Stimulated activated CD8-positive, alpha-beta memory T cell treated with anti-CD3 and anti-CD28 coated beads, Interleukin-2, amount 100 ng/mL, for 48 hours (primary cell): ENCODE results near the gene ARHGAP32.

Source experiments
- DNase-seq, 2 donors: peaks; one replicate each; pipeline ENCODE4 v3.0.0-alpha.2; 2020; ENCODE audit warnings: low read depth in 2 of 2

Gene ARHGAP32

DNA sequence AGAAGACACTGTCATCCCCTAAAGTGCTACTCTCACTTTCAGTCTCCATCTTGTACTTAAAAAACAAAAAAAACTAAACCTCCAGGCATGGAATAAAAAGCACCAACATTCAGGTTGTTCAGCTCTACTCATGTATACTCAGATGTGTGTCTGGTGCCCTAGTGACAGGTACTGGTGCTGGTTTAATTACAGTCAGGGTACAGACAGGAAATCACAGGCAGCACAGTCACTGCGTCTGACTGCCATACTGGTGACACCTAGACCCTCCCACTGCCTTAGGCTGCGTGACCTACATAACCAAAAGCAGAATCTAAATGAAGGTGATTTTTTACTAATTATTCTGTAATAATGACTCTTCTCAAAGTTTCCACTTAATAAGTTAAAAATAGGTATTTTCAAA is at the start of gene ARHGAP32:
Gene ARHGAP32 (minus strand): TSS at position 176 of the 400 bp plus-strand sequence. CDS start 127 bp downstream, at position 49.
- DNase-seq = no peak

- DNase-seq = no peak
These were observed 47.1 kb upstream of the ARHGAP32 start for GRCh38 chr11:129239207-129239606.

DNA sequence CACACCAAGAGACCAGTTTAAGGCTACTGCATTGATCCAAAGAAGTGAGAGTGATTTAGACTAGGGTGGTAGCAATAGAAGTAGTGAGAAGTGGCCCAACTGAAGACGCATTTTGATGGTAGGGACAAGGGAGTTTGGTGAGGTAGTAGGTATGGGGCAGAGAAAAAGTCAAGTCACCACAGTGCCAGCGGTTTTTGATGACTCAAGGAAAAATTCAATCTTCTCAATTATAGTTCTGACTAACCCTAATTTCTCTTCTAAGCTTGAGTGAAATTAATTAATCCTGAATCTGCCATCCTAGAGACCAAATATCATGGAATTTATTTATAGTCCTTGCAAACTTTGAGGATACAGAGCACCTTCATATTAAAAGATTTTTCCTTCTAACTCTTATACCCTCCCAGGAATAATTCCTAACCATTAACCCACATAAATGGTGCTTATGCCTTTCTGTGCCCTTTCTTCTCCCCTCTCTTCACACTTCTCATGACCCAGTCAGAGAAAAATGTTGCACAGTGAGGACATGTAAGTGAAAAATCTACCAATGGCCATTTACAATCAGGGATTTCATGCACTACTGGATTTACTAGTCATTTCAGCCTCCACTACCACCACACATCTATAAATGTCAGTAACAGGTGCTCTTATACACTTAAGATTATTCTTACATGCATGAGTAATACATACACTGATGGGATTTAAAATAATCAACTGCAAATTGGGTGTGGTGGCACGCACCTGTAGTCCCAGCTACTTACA is 45.9 kb upstream of the ARHGAP32 start:
- DNase-seq = no peak

GRCh38 chr11:129237456-129237855 is 45.3 kb upstream of the ARHGAP32 start:
- DNase-seq = no peak

GRCh38 chr11:129236850-129237249 is 44.7 kb upstream of the ARHGAP32 start:
- no peak for DNase-seq

GRCh38 chr11:129234978-129235377 is 42.9 kb upstream of the ARHGAP32 start:
- no peak for DNase-seq

- DNase-seq = no peak
These were observed 37.9 kb upstream of the ARHGAP32 start for GRCh38 chr11:129230006-129230405.

DNA sequence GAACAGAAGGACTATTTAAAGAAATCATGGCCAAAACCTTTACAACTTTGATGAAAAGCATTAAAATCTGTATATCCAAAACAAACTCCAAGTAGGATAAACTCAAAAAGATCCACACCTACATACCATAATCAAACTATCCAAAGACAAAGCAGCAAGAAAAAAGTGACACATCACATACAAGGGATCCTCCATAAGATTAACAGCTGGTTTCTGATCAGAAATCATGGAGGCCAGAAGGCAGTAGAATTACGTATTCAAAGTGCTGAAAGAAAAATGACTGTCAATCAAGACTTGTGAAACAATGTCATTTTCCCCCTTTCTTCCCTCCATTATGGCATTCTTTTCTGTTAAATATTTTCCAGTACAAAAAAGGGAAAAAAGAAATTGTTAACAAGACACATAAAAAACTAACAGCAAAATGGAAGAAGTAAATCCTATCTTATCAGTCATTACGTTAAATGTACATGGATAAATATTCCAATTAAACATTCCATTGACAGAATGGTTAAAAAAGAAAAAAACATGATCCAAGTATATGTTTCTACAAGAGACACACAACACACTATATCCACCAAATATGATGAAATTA is 34.2 kb upstream of the ARHGAP32 start:
- DNase-seq = no peak

DNA sequence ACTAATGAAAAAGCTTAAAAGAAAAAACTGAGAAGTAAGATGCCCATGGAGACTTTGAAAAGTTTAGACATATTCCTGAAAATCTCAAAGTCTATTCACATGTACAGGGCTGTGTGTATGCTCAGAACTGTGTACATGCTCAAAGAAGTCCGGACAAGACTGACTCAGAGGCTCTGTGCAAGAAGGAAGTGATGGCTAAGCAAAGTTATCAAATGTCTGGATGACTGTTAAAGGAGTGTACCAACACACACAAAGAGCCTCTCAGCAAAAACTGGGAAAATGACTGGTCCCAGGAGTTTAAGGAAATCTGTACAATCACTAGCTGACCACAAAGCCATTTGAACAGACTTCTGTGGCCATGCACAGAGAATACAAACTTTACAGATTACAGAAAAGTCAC is 33.1 kb upstream of the ARHGAP32 start:
- DNase-seq = no peak

GRCh38 chr11:129224538-129224937 is 32.4 kb upstream of the ARHGAP32 start:
- no peak for DNase-seq

GRCh38 chr11:129223701-129224149 is 31.6 kb upstream of the ARHGAP32 start:
- no peak for DNase-seq

GRCh38 chr11:129223260-129223659 is 31.1 kb upstream of the ARHGAP32 start:
- no peak for DNase-seq

DNA sequence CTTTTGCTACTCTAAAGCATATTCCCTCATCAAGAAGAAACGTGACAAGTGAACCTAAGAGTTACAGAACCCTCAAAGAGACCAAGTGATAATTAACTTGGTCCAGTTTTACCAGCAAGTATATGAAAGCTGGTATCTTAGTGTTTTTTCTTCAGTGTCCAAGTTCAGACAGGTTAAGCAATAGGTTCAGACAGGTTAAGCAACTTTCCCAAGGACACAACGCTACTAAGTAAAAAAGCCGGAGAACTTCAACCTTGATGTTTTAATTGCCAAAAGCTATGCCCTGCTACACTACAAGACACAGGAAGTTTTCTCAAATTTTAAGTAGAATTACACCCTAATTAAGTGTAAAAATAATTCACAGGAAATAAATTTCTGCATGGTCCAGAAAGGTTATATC is 30.0 kb upstream of the ARHGAP32 start:
- no peak for DNase-seq

- DNase-seq = no peak
These were observed 23.6 kb upstream of the ARHGAP32 start for GRCh38 chr11:129215506-129216245.

- no peak for DNase-seq
These were observed 22.7 kb upstream of the ARHGAP32 start for GRCh38 chr11:129214710-129215295.

GRCh38 chr11:129213261-129213660 is 21.1 kb upstream of the ARHGAP32 start:
- no peak for DNase-seq

DNA sequence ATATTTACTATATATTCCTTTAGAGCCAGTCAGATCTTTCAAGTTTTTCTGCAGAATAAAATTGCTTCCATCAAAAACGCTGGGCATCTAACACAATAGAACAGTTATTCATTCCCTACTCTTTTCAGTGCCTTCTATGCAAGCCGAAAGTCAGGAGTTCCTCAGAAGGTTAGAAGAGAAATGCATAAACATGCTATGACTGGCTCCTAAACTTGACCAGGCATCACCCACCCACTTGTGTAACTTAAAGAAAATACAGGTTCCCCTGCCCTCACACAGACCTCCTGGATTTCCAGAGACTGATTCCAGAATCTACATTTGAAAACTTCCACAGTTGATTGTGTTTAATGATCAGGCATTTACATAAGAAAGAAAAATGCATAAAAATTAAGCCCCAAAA is 19.3 kb upstream of the ARHGAP32 start:
- DNase-seq = no peak

GRCh38 chr11:129210831-129211181 is 18.7 kb upstream of the ARHGAP32 start:
- no peak for DNase-seq

DNA sequence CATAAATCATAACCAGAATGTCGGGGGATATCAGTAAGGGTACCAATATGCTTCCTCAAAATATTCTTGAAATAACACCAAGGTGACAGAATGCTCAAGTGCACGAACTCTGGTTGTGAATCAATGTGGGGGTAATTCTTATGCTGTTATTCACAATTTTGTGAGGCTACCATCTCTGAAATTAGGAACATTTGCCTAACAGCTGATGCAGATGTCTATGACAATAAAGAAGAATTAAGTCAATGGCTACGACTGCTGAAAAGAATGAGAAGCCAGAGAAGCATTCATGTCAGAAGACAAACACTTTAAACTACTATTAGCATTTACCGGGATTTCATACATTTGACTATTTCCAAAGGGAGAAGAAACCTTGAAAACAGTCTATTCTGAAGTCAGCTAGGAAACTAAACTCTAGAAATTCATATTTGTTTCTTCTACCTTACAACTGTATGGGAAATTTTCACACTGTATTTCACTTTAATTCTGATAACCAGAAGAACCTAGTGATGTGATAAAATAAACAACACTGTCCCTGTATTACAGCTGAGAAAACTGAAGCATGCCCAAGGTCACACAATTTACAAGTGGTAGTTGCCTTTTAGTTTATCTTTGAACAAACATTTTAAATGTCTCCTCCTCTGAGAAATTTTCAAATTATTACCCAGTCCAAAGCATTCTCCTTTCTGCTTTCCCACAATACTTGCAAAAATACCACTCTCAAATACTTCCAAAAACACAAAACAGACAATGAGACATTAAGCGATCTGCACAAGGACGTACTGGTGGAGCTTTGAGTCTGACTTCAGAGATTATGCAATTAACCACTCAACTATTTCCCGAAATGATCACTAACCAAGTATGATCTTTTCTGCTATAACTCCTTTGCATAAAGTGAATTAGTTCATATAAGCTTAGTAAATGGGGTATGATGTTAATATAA is 18.0 kb upstream of the ARHGAP32 start:
- no peak for DNase-seq

- DNase-seq = no peak
These were observed 16.7 kb upstream of the ARHGAP32 start for GRCh38 chr11:129208863-129209262.

DNA sequence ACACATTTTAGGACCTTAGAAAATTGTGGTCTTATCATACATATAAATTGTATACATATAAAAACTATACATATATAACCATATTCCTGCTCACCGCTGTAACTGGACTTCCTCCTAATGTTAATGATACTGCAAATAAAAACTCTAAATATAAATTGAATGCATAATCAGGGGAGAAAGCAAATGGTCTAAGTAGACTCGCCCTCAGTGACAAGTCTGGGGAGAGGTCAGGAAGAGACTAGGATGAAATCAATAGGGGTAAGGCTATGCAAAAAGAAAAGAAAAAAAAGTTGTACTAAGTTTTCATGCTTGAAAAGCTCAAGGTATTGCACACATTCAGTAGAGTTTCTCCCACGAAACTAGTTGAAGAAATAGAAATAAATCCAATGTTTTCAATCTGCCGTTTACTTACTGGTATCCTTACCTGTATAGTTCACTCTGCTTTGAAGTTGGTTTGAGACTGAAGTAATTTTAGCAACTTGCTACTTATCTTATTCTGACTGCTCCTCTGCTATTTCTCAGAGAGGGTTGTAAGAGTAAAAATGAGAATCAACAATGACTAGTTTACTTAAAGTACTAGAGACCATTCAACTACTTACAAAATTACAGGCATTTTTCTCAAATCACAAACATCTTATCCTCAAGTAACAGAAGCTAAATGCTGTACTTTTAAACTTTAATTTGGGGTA is 12.2 kb upstream of the ARHGAP32 start:
- DNase-seq = no peak
